Brain microvascular endothelial cell (primary cell): ENCODE results near the gene SP110.

Experiments
- DNase-seq: peaks from one replicate; pipeline ENCODE4 v3.0.0-alpha.2; 2020
- H3K27ac ChIP-seq: fragments of 250-450 bp; sonication (Bioruptor Pico); 2 replicates; pipeline ENCODE4 v1.5.1; 2020; ENCODE audit warnings: mild to moderate bottlenecking, moderate library complexity
- H3K27me3 ChIP-seq: fragments of 250-450 bp; sonication (Bioruptor Pico); replicated peaks from 2 replicates; pipeline ENCODE4 v1.5.1; 2020; ENCODE audit warnings: mild to moderate bottlenecking
- H3K36me3 ChIP-seq: fragments of 250-450 bp; sonication (Bioruptor Pico); replicated peaks from 2 replicates; pipeline ENCODE4 v1.5.1; 2020; ENCODE audit warnings: mild to moderate bottlenecking
- H3K4me3 ChIP-seq: 2 replicates; pipeline ENCODE4 v1.5.1; 2011; ENCODE audit warnings: low read depth, mild to moderate bottlenecking, control low read depth, low read length, moderate library complexity
- in situ Hi-C: cut with HindIII; loops from 2 replicates; pipeline ENCODE4 v1.10.0; 2017; ENCODE audit warnings: low sequenced_read_pairs, low pct_ligation_motif_present
- TF ChIP-seq, protein P1 (sequence below): IDR thresholded peaks from 2 replicates; pipeline ENCODE4 v1.5.1; 2011; ENCODE audit warnings: low read depth, mild to moderate bottlenecking, moderate library complexity, low read length, control low read depth, inconsistent platforms; ENCODE audit errors: missing control alignments

SP110 gene

DNA sequence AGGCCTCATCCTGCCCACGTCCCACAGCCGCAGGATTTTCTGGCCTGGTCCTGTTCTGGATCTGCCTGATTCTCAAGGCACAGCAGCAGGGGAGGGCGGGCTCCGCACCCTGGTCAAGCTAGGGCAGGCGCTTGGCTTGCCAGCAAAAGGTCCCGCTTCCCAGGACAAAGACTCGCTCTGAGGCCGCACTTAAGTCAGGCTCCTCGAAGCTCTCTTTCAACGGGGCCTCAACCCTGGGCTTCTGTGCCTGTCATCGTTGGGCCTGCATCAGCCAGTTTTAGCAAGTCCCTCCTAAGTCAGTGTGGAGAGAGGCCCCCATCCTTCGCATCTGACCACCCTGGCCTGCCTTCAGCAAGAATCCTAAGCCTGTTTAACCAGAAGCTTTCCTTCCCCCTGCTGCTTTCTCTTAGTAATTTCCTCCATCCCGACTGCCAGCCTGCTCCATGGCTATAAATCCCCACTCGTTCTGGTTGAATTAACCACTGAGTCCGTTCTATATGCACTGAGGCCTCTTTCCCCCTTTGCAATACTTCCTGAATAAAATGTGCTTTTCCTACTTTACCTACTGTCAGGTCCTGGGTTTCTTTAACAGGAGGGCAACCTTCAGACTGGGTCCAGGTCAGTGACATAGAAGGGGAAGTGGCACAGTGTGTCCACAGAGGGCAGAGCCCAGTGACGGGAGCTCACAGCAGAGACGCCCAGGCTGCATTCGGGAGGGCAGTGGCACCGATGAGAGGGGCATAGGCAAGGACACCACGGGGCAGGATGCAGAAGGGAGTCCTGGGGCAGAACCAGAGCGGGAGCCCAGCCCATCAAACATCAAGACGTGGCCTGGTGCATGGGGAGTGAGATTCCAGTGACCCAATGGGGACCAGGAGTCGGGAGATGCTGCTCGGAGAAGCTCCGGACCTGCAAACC, 62.7 kb downstream of the SP110 start:
- in situ Hi-C loops = no loop called here
- Histone ChIP-seq H3K27me3 (no peaks in the 10 kb centered on the region), H3K36me3 (no peaks in the 10 kb centered on the region), H3K27ac (no peak overlapping the region), H3K4me3 (no peak overlapping the region)
- no peak for DNase-seq
- TF ChIP-seq, protein P1, sequence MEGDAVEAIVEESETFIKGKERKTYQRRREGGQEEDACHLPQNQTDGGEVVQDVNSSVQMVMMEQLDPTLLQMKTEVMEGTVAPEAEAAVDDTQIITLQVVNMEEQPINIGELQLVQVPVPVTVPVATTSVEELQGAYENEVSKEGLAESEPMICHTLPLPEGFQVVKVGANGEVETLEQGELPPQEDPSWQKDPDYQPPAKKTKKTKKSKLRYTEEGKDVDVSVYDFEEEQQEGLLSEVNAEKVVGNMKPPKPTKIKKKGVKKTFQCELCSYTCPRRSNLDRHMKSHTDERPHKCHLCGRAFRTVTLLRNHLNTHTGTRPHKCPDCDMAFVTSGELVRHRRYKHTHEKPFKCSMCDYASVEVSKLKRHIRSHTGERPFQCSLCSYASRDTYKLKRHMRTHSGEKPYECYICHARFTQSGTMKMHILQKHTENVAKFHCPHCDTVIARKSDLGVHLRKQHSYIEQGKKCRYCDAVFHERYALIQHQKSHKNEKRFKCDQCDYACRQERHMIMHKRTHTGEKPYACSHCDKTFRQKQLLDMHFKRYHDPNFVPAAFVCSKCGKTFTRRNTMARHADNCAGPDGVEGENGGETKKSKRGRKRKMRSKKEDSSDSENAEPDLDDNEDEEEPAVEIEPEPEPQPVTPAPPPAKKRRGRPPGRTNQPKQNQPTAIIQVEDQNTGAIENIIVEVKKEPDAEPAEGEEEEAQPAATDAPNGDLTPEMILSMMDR = no peak

DNA sequence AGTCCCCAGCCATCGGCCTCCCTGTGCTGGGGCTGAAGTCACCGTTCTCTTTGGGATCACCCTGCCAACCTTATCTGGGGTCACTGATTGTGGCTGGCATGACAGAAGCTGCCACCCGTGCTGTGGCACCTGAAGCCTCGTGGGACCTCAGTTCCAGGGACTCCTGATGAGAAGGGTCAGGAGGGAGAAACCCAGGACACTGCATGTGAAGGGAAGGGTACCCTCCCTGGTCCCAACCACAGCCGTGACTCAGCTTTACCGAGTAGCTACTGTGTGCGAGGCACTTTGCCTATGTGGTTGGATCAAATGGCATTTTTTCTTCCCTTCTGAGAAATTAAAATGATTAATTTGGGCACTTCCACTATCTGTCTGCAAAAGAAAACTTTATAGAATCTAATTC, 64.4 kb downstream of the SP110 start:
- no peak overlapping the region for H3K27ac ChIP-seq
- DNase-seq = no peak
- no peak overlapping the region for H3K4me3 ChIP-seq
- H3K27me3 ChIP-seq = no peaks in the 10 kb centered on the region
- no peaks in the 10 kb centered on the region for H3K36me3 ChIP-seq
- TF ChIP-seq, protein P1 = no peak
- in situ Hi-C loops = no loop called here

DNA sequence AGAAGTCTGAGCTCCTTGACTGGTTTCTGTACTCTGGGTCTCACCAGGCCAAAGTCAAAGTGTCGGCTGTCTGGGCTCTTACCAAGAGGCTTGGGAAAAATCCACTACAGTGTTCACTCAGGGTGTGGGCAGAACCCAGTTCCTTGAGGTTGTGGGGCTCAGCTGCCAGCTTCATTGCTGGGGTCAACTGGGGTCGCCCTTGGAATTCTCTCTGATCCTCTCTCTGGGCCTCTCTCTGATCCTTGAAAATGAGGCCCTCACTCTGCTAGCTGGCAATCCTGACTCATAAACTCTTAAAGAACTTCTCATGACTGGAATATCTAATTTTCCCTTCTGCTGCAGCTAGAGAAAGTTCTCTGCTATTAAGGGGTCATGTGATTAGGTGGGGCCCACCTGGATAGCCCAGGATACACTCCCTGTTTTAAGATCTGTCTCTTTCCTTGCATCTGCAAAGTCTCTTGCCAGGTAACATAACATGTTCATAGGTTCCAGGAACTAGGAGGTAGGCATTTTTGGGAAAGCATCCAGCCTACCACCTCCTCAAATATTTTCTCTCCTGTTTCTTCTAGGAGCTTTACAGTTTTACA, 66.3 kb downstream of the SP110 start:
- no peaks in the 10 kb centered on the region for H3K36me3 ChIP-seq
- no peaks in the 10 kb centered on the region for H3K27me3 ChIP-seq
- H3K27ac ChIP-seq = no peak overlapping the region
- in situ Hi-C loops = no loop called here
- DNase-seq = no peak
- TF ChIP-seq, protein P1 = no peak
- H3K4me3 ChIP-seq = no peak overlapping the region

DNA sequence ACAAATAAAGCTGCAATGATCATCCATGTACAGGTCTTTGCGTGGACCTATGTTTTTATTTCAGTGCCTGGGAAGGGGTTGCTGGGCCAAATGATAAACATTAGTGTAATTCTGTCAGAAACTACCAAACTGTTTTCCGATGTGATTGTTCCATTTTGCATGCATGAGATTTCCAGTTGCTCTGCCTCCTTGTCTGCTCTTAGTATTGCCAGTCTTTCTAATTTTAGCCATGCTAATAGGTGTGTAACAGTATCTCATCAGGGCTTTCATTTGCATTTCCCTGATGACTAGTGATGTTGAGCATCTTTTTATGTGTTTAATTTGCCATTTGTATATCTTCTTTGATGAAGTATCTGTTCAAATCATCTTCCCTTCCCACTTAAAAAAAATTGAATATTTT, 67.5 kb downstream of the SP110 start:
- Histone ChIP-seq H3K27me3 (no peaks in the 10 kb centered on the region), H3K4me3 (no peak overlapping the region), H3K36me3 (no peaks in the 10 kb centered on the region), H3K27ac (no peak overlapping the region)
- DNase-seq = no peak
- in situ Hi-C loops = no loop called here
- TF ChIP-seq, protein P1 = no peak

DNA sequence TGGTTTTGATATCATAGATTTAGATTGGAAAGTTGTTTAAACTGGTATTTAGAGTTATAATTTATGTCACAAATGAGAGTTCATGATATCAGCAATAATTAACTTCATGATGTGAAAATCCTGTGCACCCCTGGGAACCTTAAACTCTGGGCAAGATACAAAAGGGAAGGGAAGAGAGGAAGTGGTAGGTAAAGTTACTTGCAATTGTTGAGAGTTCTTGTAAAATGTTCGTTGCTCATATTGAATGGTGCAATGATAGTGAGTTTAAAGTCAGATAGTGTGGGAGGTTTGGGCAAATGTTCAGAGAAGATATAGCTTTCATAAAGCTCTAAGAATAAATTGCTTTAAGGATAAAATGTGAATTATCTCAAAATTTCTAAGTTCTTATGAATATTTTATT, 75.4 kb downstream of the SP110 start:
- no peak overlapping the region for H3K4me3 ChIP-seq
- H3K27me3 ChIP-seq = no peaks in the 10 kb centered on the region
- in situ Hi-C loops = no loop called here
- no peak overlapping the region for H3K27ac ChIP-seq
- H3K36me3 ChIP-seq = no peaks in the 10 kb centered on the region
- DNase-seq = no peak
- TF ChIP-seq, protein P1 = no peak
